K562 (cell line): ENCODE data around the gene ATP2A3. TPM values are rescaled to one million over a fixed set of nuclear protein-coding genes. Genes with fewer than 3 reads are reported as not detected.

Source experiments
- ETS2 ChIP-seq: IDR thresholded peaks from 2 replicates; pipeline ENCODE4 v1.6.1; 2016; ENCODE audit warnings: borderline replicate concordance, missing genetic modification characterization, mild to moderate bottlenecking, moderate library complexity, missing compliant biosample characterization; ENCODE audit not compliant: poor library complexity, severe bottlenecking
- FIP1L1 ChIP-seq: fragments of 200-400 bp; formaldehyde crosslinking; IDR thresholded peaks from 2 replicates; pipeline ENCODE4 v1.6.1; 2018; ENCODE audit warnings: mild to moderate bottlenecking, low read depth, low read length; ENCODE audit not compliant: poor library complexity, severe bottlenecking
- FOXJ3 ChIP-seq: sonication (generic); formaldehyde crosslinking; IDR thresholded peaks from 2 replicates; pipeline ENCODE4 v1.4.0; 2020; ENCODE audit warnings: mild to moderate bottlenecking, missing genetic modification reagents
- HDAC2 ChIP-seq: fragments of 450-650 bp; IDR thresholded peaks from 2 replicates; pipeline ENCODE4 v1.6.1; 2016; ENCODE audit warnings: mild to moderate bottlenecking
- MXI1 ChIP-seq: IDR thresholded peaks from 2 replicates; pipeline ENCODE4 v1.6.1; 2011; ENCODE audit warnings: low read depth, mild to moderate bottlenecking, improper control_type of control experiment, low read length
- MYC ChIP-seq, 2 experiments: fragments of 250-450 bp in 1 of 2; sonication (Bioruptor Pico) in 1 of 2; IDR thresholded peaks; 2 replicates each; pipeline versions ENCODE4 v1.5.1 to v1.6.1; 2012 to 2021; ENCODE audit warnings: low read depth in 2 of 2, borderline replicate concordance in 1 of 2, improper control_type of control experiment in 1 of 2, low read length in 1 of 2, mild to moderate bottlenecking in 1 of 2, moderate library complexity in 1 of 2
- NFATC3 ChIP-seq: fragments of 450-650 bp; IDR thresholded peaks from 2 replicates; pipeline ENCODE4 v1.6.1; 2017; ENCODE audit warnings: mild to moderate bottlenecking
- SMAD1 ChIP-seq: fragments of 150-350 bp; IDR thresholded peaks from 2 replicates; pipeline ENCODE4 v1.6.1; 2014; ENCODE audit warnings: low read length, low read depth; ENCODE audit not compliant: partially characterized antibody
- SMARCA4 ChIP-seq: fragments of 450-650 bp; IDR thresholded peaks from 2 replicates; pipeline ENCODE4 v1.6.1; 2016
- SPI1 ChIP-seq: IDR thresholded peaks from 2 replicates; pipeline ENCODE4 v1.6.1; 2011; ENCODE audit warnings: low read depth, low read length, control low read depth, borderline replicate concordance
- SUPT5H ChIP-seq: fragments of 450-650 bp; IDR thresholded peaks from 2 replicates; pipeline ENCODE4 v1.6.1; 2016
- TRIM24 ChIP-seq, 2 experiments: fragments of 450-650 bp; IDR thresholded peaks; 2 replicates each; pipeline ENCODE4 v1.6.1; 2016
- U2AF2 ChIP-seq: fragments of 200-400 bp; formaldehyde crosslinking; optimal IDR thresholded peaks from 2 replicates; pipeline ENCODE3; 2017; ENCODE audit warnings: low read depth, mild to moderate bottlenecking, low read length
- ZBTB7A ChIP-seq: IDR thresholded peaks from 2 replicates; pipeline ENCODE4 v1.6.1; 2011; ENCODE audit warnings: low read depth, mild to moderate bottlenecking, low read length, moderate library complexity, borderline replicate concordance; ENCODE audit not compliant: control insufficient read depth
- ZNF75A ChIP-seq: fragments of 450-650 bp; formaldehyde crosslinking; IDR thresholded peaks from 2 replicates; pipeline ENCODE4 v1.4.0; 2020; ENCODE audit warnings: mild to moderate bottlenecking
- ZSCAN29 ChIP-seq: fragments of 450-650 bp; IDR thresholded peaks from 2 replicates; pipeline ENCODE4 v1.6.1; 2017
- polyA plus RNA-seq, 8 experiments: library from polyadenylated mRNA; depleted of rRNA in 4 of 8; stranded (reverse) in 5 of 8; unstranded in 3 of 8; fragments of >200 nt; fragmentation: Nextera tagmentation in 2 of 8; fragmentation: Illumina TruSeq in 1 of 8; extraction: Ambion mirVana in 2 of 8; extraction: Trizol in 1 of 8; gene quantifications; 2 replicates each; pipeline versions ENCODE4 v1.2.1 to v1.2.3, GENCODE V29; 2011 to 2014; ENCODE audit warnings: inconsistent platforms in 1 of 8, missing spikeins in 1 of 8
- total RNA-seq, 7 experiments: library from RNA; depleted of rRNA in 6 of 7; stranded (reverse); fragments of >200 nt in 6 of 7; fragmentation: Illumina TruSeq in 2 of 7; extraction: Trizol in 2 of 7; gene quantifications; 2 replicates each; pipeline versions ENCODE4 v1.2.1 to v1.2.3, GENCODE V29; 2011 to 2021; ENCODE audit warnings: low replicate concordance in 1 of 7
- TF ChIP-seq, protein P1 (sequence below): sonication (generic); formaldehyde crosslinking; IDR thresholded peaks from 2 replicates; pipeline ENCODE4 v1.5.0; 2020; ENCODE audit warnings: missing genetic modification reagents
- TF ChIP-seq, protein P2 (sequence below), 2 experiments: fragments of 250-450 bp in 1 of 2; fragments of 450-650 bp in 1 of 2; sonication (Bioruptor Pico) in 1 of 2; IDR thresholded peaks; 2 replicates each; pipeline versions ENCODE4 v1.6.1 to v1.8.0; 2016 to 2021; ENCODE audit warnings: mild to moderate bottlenecking in 2 of 2, moderate library complexity in 2 of 2, missing compliant biosample characterization in 1 of 2, missing genetic modification characterization in 1 of 2
- TF ChIP-seq, protein P3 (sequence below): sonication (generic); formaldehyde crosslinking; IDR thresholded peaks from 2 replicates; pipeline ENCODE4 v1.8.1; 2023; ENCODE audit warnings: mild to moderate bottlenecking, missing genetic modification reagents
- TF ChIP-seq, protein P4 (sequence below), 2 experiments: fragments of 450-650 bp in 1 of 2; sonication (generic) in 1 of 2; formaldehyde crosslinking; conservative IDR thresholded peaks; 2 replicates each; pipeline versions ENCODE4 v1.4.0 to v1.8.1; 2020 to 2022; ENCODE audit warnings: mild to moderate bottlenecking in 1 of 2, missing genetic modification reagents in 1 of 2
- TF ChIP-seq, protein P5 (sequence below): IDR thresholded peaks from 2 replicates; pipeline ENCODE4 v1.6.1; 2016; ENCODE audit warnings: missing genetic modification characterization, missing compliant biosample characterization

ATP2A3 gene
- total and polyA plus RNA-seq, 9 of the 15 experiments (the other 6 are each of a cell fraction or from before 2014, with no cell fraction given): 0.65 to 103 (median 31.3) TPM

DNA sequence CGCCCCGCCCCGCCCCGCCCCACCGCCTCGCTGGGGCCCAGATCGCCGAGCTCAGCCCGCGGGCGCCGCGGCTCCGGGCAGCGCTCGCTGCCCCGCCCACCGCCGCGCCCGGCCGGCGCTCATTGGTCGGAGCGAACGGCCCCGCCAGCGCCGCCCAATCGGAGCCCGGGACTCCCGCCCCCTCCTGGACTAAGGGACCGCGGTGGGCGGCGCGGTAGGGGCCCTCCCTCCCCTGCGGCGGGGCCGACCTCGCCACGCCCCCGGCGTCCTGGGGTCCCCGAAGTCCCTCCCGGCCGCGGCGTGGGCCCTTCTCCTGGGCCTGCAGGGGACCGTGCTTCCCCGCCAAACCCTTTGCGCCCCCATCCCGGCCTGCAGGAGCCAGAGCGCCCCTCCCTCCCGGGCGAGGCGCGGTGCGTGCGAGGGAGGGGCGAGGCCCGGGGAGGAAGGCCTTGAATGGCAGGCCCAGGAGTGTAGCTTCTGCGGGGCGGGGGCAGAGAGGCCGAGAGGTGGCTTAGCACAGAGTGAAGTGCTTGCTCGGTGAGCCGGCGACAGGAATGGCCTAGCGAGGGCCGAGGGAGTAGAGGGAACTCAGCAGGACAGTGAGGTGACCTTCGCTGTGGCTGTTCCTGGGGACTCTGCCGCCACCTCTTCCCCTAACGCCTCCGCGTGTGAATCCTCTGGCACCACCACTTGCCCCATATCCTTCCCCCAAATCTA lies 71.1 kb downstream of the ATP2A3 start, which contains the start of gene CAMKK1 (continued):
- TF ChIP-seq, protein P1, sequence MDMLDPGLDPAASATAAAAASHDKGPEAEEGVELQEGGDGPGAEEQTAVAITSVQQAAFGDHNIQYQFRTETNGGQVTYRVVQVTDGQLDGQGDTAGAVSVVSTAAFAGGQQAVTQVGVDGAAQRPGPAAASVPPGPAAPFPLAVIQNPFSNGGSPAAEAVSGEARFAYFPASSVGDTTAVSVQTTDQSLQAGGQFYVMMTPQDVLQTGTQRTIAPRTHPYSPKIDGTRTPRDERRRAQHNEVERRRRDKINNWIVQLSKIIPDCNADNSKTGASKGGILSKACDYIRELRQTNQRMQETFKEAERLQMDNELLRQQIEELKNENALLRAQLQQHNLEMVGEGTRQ (CRISPR knock-in tag): no peak
- no peak for TF ChIP-seq FOXJ3 (CRISPR knock-in tag)
- TF ChIP-seq, protein P2, sequence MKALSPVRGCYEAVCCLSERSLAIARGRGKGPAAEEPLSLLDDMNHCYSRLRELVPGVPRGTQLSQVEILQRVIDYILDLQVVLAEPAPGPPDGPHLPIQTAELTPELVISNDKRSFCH (CRISPR knock-in tag; IDR thresholded peaks at IDR 0.05): no peak
- TF ChIP-seq, protein P2 (tag; IDR thresholded peaks at IDR 0.05): no peak
- no peak for TF ChIP-seq NFATC3
- TF ChIP-seq, protein P3, sequence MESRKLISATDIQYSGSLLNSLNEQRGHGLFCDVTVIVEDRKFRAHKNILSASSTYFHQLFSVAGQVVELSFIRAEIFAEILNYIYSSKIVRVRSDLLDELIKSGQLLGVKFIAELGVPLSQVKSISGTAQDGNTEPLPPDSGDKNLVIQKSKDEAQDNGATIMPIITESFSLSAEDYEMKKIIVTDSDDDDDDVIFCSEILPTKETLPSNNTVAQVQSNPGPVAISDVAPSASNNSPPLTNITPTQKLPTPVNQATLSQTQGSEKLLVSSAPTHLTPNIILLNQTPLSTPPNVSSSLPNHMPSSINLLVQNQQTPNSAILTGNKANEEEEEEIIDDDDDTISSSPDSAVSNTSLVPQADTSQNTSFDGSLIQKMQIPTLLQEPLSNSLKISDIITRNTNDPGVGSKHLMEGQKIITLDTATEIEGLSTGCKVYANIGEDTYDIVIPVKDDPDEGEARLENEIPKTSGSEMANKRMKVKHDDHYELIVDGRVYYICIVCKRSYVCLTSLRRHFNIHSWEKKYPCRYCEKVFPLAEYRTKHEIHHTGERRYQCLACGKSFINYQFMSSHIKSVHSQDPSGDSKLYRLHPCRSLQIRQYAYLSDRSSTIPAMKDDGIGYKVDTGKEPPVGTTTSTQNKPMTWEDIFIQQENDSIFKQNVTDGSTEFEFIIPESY: no peak
- TF ChIP-seq U2AF2: no peak
- TF ChIP-seq FIP1L1: no peak
- peak; percentile 72 for TF ChIP-seq SUPT5H
- no peak for TF ChIP-seq SMARCA4
- no peak for TF ChIP-seq TRIM24 (IDR thresholded peaks at IDR 0.05)
- TF ChIP-seq, protein P4, sequence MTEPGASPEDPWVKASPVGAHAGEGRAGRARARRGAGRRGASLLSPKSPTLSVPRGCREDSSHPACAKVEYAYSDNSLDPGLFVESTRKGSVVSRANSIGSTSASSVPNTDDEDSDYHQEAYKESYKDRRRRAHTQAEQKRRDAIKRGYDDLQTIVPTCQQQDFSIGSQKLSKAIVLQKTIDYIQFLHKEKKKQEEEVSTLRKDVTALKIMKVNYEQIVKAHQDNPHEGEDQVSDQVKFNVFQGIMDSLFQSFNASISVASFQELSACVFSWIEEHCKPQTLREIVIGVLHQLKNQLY (CRISPR knock-in tag; conservative IDR thresholded peaks at IDR 0.05): no peak
- TF ChIP-seq ZSCAN29: no peak
- no peak for TF ChIP-seq ETS2
- no peak for TF ChIP-seq MXI1
- TF ChIP-seq HDAC2: no peak
- peak; percentile 71; the same call in 1 of the 2 replicates for TF ChIP-seq ZBTB7A
- no peak for TF ChIP-seq SPI1
- TF ChIP-seq, protein P5, sequence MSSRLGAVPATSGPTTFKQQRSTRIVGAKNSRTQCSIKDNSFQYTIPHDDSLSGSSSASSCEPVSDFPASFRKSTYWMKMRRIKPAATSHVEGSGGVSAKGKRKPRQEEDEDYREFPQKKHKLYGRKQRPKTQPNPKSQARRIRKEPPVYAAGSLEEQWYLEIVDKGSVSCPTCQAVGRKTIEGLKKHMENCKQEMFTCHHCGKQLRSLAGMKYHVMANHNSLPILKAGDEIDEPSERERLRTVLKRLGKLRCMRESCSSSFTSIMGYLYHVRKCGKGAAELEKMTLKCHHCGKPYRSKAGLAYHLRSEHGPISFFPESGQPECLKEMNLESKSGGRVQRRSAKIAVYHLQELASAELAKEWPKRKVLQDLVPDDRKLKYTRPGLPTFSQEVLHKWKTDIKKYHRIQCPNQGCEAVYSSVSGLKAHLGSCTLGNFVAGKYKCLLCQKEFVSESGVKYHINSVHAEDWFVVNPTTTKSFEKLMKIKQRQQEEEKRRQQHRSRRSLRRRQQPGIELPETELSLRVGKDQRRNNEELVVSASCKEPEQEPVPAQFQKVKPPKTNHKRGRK (tag): no peak
- 0 out of 2 replicates have a peak, but pooled peaks have one; percentile 17 for TF ChIP-seq MYC (IDR thresholded peaks at IDR 0.05; ENCODE audit: low read depth, low read length)
- no peak for TF ChIP-seq MYC (CRISPR knock-in tag; IDR thresholded peaks at IDR 0.05; ENCODE audit: borderline replicate concordance, low read depth)
- no peak for TF ChIP-seq ZNF75A (CRISPR knock-in tag)
- TF ChIP-seq SMAD1: no peak
